Breast epithelium (tissue), 4 donors: ENCODE results near the gene IRAG1. TPM values are rescaled to one million over a fixed set of nuclear protein-coding genes. Genes with fewer than 3 reads are reported as not detected.

Experiments used
- DNase-seq, 2 donors: peaks; one replicate each; pipeline ENCODE4 v3.0.0-alpha.2; 2019; ENCODE audit warnings: low spot score in 2 of 2
- H3K27ac ChIP-seq, 2 donors: fragments of 200-600 bp; sonication (generic) in 1 of 2; one replicate each; pipeline ENCODE4 v1.5.1; 2016 to 2019; ENCODE audit warnings: mild to moderate bottlenecking in 1 of 2
- H3K27me3 ChIP-seq, 2 donors: fragments of 200-600 bp; sonication (generic) in 1 of 2; one replicate each; pipeline versions ENCODE4 v1.5.1 to v1.6.0; 2017 to 2019; ENCODE audit warnings: control low read depth in 1 of 2, mild to moderate bottlenecking in 1 of 2
- H3K36me3 ChIP-seq: fragments of 200-600 bp; one replicate; pipeline ENCODE4 v1.5.1; 2019
- H3K4me1 ChIP-seq, 2 donors: fragments of 200-600 bp; sonication (generic); one replicate each; pipeline ENCODE4 v1.5.1; 2016 to 2019; ENCODE audit warnings: control low read depth in 1 of 2
- H3K4me3 ChIP-seq, 3 donors: fragments of 200-600 bp; sonication (generic); 1 replicate in 2 of 3; 2 replicates in 1 of 3; pipeline ENCODE4 v1.5.1; 2016 to 2019; ENCODE audit warnings: mild to moderate bottlenecking in 3 of 3, moderate library complexity in 2 of 3
- H3K9me3 ChIP-seq, 2 donors: fragments of 200-600 bp; sonication (generic) in 1 of 2; one replicate each; pipeline ENCODE4 v1.5.1; 2016 to 2019; ENCODE audit warnings: control low read depth in 1 of 2
- CTCF ChIP-seq, 3 donors: fragments of 450-650 bp; IDR thresholded peaks; one replicate each; pipeline ENCODE4 v1.5.1; 2016 to 2017; ENCODE audit warnings: antibody characterized with exemption in 3 of 3, mild to moderate bottlenecking in 3 of 3, moderate library complexity in 3 of 3
- POLR2A ChIP-seq: fragments of 450-650 bp; IDR thresholded peaks from one replicate; pipeline ENCODE4 v1.6.1; 2016; ENCODE audit warnings: antibody characterized with exemption, mild to moderate bottlenecking, moderate library complexity
- POLR2AphosphoS5 ChIP-seq, 3 donors: sonication (generic); formaldehyde crosslinking; IDR thresholded peaks; one replicate each; pipeline ENCODE4 v1.6.1; 2017; ENCODE audit warnings: antibody characterized with exemption in 3 of 3
- intact Hi-C: fragments of 100-400 bp; cut with DNase I; formaldehyde crosslinking; loops from one replicate; pipeline ENCODE4 v1.15.1; 2023; ENCODE audit warnings: low total_unique reads
- total RNA-seq, 3 donors: library from RNA; depleted of rRNA; stranded (reverse); fragments of >200 nt; gene quantifications; one replicate each; pipeline ENCODE4 v1.1.0, GENCODE V29; 2016

Gene IRAG1
- total RNA-seq, 3 donors from 2014 or later, result 10.1 to 16.1 (median 13.2) TPM

DNA sequence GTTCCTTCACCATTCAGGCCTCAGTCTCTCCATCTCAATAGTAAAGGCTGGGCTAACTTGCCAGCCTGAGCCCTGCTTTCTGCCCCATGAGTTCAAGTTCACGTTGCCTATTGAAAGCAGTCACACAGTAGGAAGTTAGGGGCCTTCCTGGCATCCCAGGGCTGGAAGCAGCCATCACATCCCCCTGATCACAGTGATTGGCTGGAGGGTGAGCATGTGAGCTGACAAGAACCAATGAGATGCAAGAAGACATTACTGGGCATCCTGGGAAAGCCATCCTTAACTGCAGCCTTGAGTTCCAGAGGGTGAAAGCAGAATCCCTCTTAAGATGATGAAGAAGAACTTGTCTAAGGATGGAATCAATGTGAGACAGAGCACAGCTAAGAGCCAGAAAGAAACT, 29.1 kb downstream of the IRAG1 start:
- TF ChIP-seq POLR2A (no peak), CTCF (IDR thresholded peaks at IDR 0.05) (no peak), POLR2AphosphoS5 (IDR thresholded peaks at IDR 0.05) (no peak)
- intact Hi-C loops, result no loop called here
- DNase-seq, result no peak
- Histone ChIP-seq H3K36me3 (no peaks in the 10 kb centered on the region), H3K27ac (peak overlapping the region in 1 of 2 donors; percentile 32), H3K9me3 (no peaks in the 10 kb centered on the region), H3K4me3 (no peak overlapping the region), H3K27me3 (no peaks in the 10 kb centered on the region), H3K4me1 (peaks cover 0 to 3% of the 10 kb centered on the region in 2 donors)

- peak overlapping the region in 1 of 2 donors; percentile 41 for H3K27ac ChIP-seq
- peaks cover 0 to 8% of the 10 kb centered on the region in 2 donors for H3K4me1 ChIP-seq
- no peak for DNase-seq
- intact Hi-C loops, result no loop called here
- no peaks in the 10 kb centered on the region for H3K9me3 ChIP-seq
- H3K27me3 ChIP-seq, result no peaks in the 10 kb centered on the region
- H3K4me3 ChIP-seq, result no peak overlapping the region
- no peak for TF ChIP-seq POLR2AphosphoS5 (IDR thresholded peaks at IDR 0.05)
- H3K36me3 ChIP-seq, result no peaks in the 10 kb centered on the region
These were observed 29.6 kb downstream of the IRAG1 start for GRCh38 chr11:10663990-10664389.

DNA sequence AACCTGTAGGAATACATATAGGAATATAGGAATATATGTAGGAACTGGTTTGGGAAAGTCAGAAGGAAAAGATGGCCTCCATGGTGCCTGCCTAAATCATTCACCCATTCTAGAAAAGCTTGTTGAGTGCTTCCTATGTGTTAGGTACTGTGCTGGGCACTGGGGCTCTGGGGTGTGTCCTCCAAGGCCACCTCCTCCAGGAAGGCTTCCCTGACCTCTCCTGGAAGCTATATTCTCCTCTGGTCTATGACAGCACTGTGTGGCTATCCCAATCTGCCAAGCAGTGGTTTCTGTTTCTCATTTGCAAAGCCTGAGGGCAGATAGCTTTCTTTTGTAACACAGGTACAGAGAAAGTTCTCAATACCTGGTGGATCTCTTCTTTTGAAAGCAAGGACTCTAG, 30.2 kb downstream of the IRAG1 start:
- intact Hi-C loops, result no loop called here
- no peak for DNase-seq
- no peaks in the 10 kb centered on the region for H3K36me3 ChIP-seq
- no peaks in the 10 kb centered on the region for H3K27me3 ChIP-seq
- H3K4me3 ChIP-seq, result no peak overlapping the region
- TF ChIP-seq POLR2AphosphoS5 (IDR thresholded peaks at IDR 0.05), result no peak
- no peak for TF ChIP-seq POLR2A
- TF ChIP-seq CTCF (IDR thresholded peaks at IDR 0.05), result no peak
- H3K9me3 ChIP-seq, result no peaks in the 10 kb centered on the region
- no peak overlapping the region for H3K27ac ChIP-seq
- H3K4me1 ChIP-seq, result peaks cover 0 to 8% of the 10 kb centered on the region in 2 donors

DNA sequence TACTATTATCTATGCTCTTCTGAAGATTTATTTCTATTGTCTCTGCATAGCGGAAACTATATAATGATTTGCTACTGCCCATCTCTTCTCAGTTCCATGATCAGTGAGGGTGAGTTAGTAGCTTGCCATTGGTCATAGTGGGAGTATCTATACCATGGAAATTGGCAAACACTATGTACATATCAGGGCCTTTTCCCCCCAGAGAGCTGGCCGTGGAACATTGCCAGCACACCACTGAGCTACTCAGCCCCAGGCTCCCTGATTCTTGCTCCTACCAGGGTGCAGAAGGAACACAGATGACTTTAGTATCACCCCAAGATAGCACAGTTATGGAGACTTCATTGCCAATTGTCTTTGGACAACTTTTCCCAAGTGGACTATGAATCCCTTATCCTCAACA, 33.2 kb downstream of the IRAG1 start:
- no peaks in the 10 kb centered on the region for H3K27me3 ChIP-seq
- H3K4me3 ChIP-seq, result no peak overlapping the region
- intact Hi-C loops, result no loop called here
- peaks cover 0 to 8% of the 10 kb centered on the region in 2 donors for H3K4me1 ChIP-seq
- H3K36me3 ChIP-seq, result no peaks in the 10 kb centered on the region
- H3K27ac ChIP-seq, result peak overlapping the region; percentile 67 to 87
- TF ChIP-seq POLR2AphosphoS5 (IDR thresholded peaks at IDR 0.05) (no peak), POLR2A (no peak), CTCF (IDR thresholded peaks at IDR 0.05) (no peak)
- no peaks in the 10 kb centered on the region for H3K9me3 ChIP-seq
- DNase-seq, result no peak

GRCh38 chr11:10659339-10660216, 34.0 kb downstream of the IRAG1 start:
- Histone ChIP-seq H3K27me3 (no peaks in the 10 kb centered on the region), H3K4me1 (peaks cover 0 to 8% of the 10 kb centered on the region in 2 donors), H3K9me3 (no peaks in the 10 kb centered on the region), H3K36me3 (no peaks in the 10 kb centered on the region), H3K4me3 (peak overlapping the region in 1 of 3 donors; percentile 15), H3K27ac (peak overlapping the region; percentile 67 to 87)
- DNase-seq, result peak in 1 of 2 donors; percentile 24
- TF ChIP-seq POLR2AphosphoS5 (IDR thresholded peaks at IDR 0.05), result peak in 2 of 3 donors; percentile 39 to 74
- no peak for TF ChIP-seq POLR2A
- intact Hi-C loops, result loop anchor here (1.0 kb wide), 1 partner anchor 17 kb away; no protein-coding TSS in a partner anchor

GRCh38 chr11:10658621-10659338, 34.8 kb downstream of the IRAG1 start:
- peaks cover 0 to 8% of the 10 kb centered on the region in 2 donors for H3K4me1 ChIP-seq
- no peak overlapping the region for H3K4me3 ChIP-seq
- intact Hi-C loops, result loop anchor here (1.0 kb wide), 1 partner anchor 16 kb away; no protein-coding TSS in a partner anchor
- H3K27ac ChIP-seq, result peak overlapping the region; percentile 67 to 87
- no peaks in the 10 kb centered on the region for H3K27me3 ChIP-seq
- no peaks in the 10 kb centered on the region for H3K36me3 ChIP-seq
- TF ChIP-seq POLR2A, result no peak
- TF ChIP-seq POLR2AphosphoS5 (IDR thresholded peaks at IDR 0.05), result no peak
- TF ChIP-seq CTCF (IDR thresholded peaks at IDR 0.05), result no peak
- no peaks in the 10 kb centered on the region for H3K9me3 ChIP-seq
- DNase-seq, result no peak
